Measurements from ENCODE around the gene MED27.

MED27 gene

GRCh38 chr9:131815970-131816873 is 263.4 kb downstream of the MED27 start:
- no peak for DNase-seq
- no peak overlapping the region for H3K4me3 ChIP-seq
- no peak overlapping the region for H3K27ac ChIP-seq
- intact Hi-C loops (cut with DNase I; ENCODE audit: low total_unique reads) = no loop called here
- peaks cover 0 to 77% of the 10 kb centered on the region in 2 donors for H3K27me3 ChIP-seq
- no peak for TF ChIP-seq CTCF (IDR thresholded peaks at IDR 0.05)
- no peaks in the 10 kb centered on the region for H3K9me3 ChIP-seq
- no peaks in the 10 kb centered on the region for H3K36me3 ChIP-seq
- no peaks in the 10 kb centered on the region for H3K4me1 ChIP-seq

- Histone ChIP-seq H3K27ac (no peak overlapping the region), H3K36me3 (no peaks in the 10 kb centered on the region), H3K4me1 (no peaks in the 10 kb centered on the region), H3K4me3 (no peak overlapping the region), H3K9me3 (no peaks in the 10 kb centered on the region), H3K27me3 (peaks cover 0 to 83% of the 10 kb centered on the region in 2 donors)
- DNase-seq = no peak
- intact Hi-C loops (cut with DNase I; ENCODE audit: low total_unique reads) = no loop called here
- TF ChIP-seq CTCF (IDR thresholded peaks at IDR 0.05) = no peak
Measured at GRCh38 chr9:131814707-131815106, 265.0 kb downstream of the MED27 start.

GRCh38 chr9:131813116-131813515 is 266.6 kb downstream of the MED27 start:
- no peak for DNase-seq
- no peak overlapping the region for H3K27ac ChIP-seq
- H3K27me3 ChIP-seq = peaks cover 0 to 91% of the 10 kb centered on the region in 2 donors
- no peaks in the 10 kb centered on the region for H3K36me3 ChIP-seq
- no peaks in the 10 kb centered on the region for H3K4me1 ChIP-seq
- TF ChIP-seq CTCF (IDR thresholded peaks at IDR 0.05) = no peak
- no peak overlapping the region for H3K4me3 ChIP-seq
- H3K9me3 ChIP-seq = no peaks in the 10 kb centered on the region
- intact Hi-C loops (cut with DNase I; ENCODE audit: low total_unique reads) = no loop called here

- H3K4me1 ChIP-seq = no peaks in the 10 kb centered on the region
- no peak overlapping the region for H3K27ac ChIP-seq
- peaks cover 0 to 93% of the 10 kb centered on the region in 2 donors for H3K27me3 ChIP-seq
- intact Hi-C loops (cut with DNase I; ENCODE audit: low total_unique reads) = no loop called here
- H3K4me3 ChIP-seq = no peak overlapping the region
- DNase-seq = no peak
- H3K36me3 ChIP-seq = no peaks in the 10 kb centered on the region
- H3K9me3 ChIP-seq = no peaks in the 10 kb centered on the region
- no peak for TF ChIP-seq CTCF (IDR thresholded peaks at IDR 0.05)
Measured at GRCh38 chr9:131812116-131812790, 267.4 kb downstream of the MED27 start.

- H3K27ac ChIP-seq = no peak overlapping the region
- H3K9me3 ChIP-seq = no peaks in the 10 kb centered on the region
- no peak for TF ChIP-seq CTCF (IDR thresholded peaks at IDR 0.05)
- no peaks in the 10 kb centered on the region for H3K4me1 ChIP-seq
- no peak for DNase-seq
- no peaks in the 10 kb centered on the region for H3K36me3 ChIP-seq
- H3K27me3 ChIP-seq = peaks cover 0 to 94% of the 10 kb centered on the region in 2 donors
- no peak overlapping the region for H3K4me3 ChIP-seq
- intact Hi-C loops (cut with DNase I; ENCODE audit: low total_unique reads) = no loop called here
Measured at GRCh38 chr9:131811405-131811804, 268.3 kb downstream of the MED27 start.

All from tibial artery (tissue), 4 donors.